Activated CD4-positive, alpha-beta T cell treated with anti-CD3 and anti-CD28 coated beads for 1 hour (primary cell): ENCODE measurements around the gene APH1B.
"Not testable (repeated sequence)": the region's sequence is repeated elsewhere in the genome, so short reads cannot be mapped to it uniquely, and the experiment has no call there.

Source experiments
- DNase-seq: peaks from one replicate; pipeline ENCODE4 v3.0.0-alpha.2; 2020

The APH1B gene

DNA sequence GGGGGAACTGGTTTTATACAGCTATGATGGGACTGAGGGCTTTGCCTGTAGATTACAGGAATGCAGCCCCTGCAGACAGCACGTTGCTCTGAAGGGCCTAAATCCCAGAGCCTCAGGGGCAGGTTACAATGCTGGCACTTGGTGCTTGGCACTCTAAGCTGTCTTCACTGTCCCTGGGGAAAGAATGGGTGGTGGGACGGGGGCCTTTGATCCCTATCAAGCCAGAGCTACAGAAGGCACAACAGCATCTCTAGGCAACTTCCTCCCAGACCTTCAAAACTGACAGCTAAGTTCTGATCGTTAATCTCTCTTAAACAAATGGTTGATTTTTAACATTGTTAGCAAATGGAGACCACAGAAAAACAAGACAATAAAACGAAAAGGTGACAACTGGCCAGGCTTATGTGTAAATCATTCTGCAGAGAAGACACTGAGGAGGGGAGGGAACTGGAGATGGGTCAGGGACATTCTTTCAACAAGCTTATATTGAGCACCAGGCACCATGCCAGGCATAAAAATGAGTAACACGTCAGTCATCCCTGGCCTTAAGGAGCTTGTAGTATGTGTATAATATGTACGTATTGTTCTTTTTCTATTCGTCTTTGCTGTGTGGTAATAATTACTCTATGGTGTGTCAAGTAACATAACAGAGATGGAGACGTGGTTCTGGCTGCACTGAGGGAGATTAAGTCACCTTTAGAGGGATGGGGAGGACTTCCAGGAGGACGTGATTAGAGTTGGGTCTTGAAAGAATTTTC, 55.1 kb downstream of the APH1B start:
- DNase-seq = no peak

- DNase-seq = no peak
Observed at GRCh38 chr15:63334821-63335220, 57.4 kb downstream of the APH1B start.

- DNase-seq = no peak
Observed at GRCh38 chr15:63335543-63336240, 58.3 kb downstream of the APH1B start.

- no peak for DNase-seq
Observed at GRCh38 chr15:63337046-63337445, 59.6 kb downstream of the APH1B start.

- DNase-seq = no peak
Observed at GRCh38 chr15:63338170-63338569, 60.8 kb downstream of the APH1B start.

- no peak for DNase-seq
Observed at GRCh38 chr15:63339006-63339766, 61.8 kb downstream of the APH1B start.

DNA sequence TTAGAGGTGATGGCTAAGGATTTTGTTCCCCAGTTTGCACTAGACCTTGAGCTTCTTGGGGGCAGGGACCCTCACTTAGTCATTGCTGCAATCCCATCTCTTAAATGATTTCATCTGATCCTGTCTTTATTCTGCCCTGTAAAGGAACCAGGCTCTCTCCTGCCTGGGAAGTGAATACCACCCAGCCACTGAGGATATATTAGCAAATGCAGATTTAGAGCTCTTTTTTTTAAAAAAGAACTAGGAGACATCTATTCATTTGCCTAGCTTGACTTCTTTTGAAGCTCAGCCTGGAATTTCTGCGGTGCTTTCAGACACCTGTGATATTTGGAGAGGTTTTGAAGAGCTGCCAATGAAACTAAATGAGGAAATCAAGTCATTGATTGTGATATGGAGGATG, 62.4 kb downstream of the APH1B start:
- no peak for DNase-seq

DNA sequence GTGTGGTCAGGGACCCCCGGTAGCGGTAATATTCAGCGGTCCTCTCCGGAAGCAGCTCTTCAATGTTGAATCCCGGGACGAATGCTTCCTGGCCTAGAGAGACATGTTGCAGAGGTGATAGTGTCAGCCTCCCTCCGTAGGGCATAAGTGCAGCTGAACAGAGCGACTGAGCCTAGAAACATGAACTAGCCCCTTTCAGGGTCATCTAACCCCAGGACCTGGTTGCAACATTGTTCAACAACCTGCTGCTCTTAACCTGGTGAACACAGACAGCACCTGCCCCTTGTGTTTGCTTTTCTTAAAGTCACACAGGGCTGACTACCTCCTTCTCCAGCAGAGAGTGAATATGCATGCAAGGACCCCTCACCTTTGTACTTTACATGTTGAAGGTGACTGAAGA, 62.9 kb downstream of the APH1B start:
- DNase-seq = no peak

GRCh38 chr15:63340878-63341277, 63.5 kb downstream of the APH1B start:
- DNase-seq = no peak

GRCh38 chr15:63341898-63342297, 64.5 kb downstream of the APH1B start:
- DNase-seq = no peak

- not testable (repeated sequence) for DNase-seq
Observed at GRCh38 chr15:63342996-63343562, 65.7 kb downstream of the APH1B start.

- no peak for DNase-seq
Observed at GRCh38 chr15:63344731-63345390, 67.5 kb downstream of the APH1B start.

- DNase-seq = no peak
Observed at GRCh38 chr15:63345391-63345752, 68.0 kb downstream of the APH1B start.

- DNase-seq = no peak
Observed at GRCh38 chr15:63347074-63347857, 69.9 kb downstream of the APH1B start.

DNA sequence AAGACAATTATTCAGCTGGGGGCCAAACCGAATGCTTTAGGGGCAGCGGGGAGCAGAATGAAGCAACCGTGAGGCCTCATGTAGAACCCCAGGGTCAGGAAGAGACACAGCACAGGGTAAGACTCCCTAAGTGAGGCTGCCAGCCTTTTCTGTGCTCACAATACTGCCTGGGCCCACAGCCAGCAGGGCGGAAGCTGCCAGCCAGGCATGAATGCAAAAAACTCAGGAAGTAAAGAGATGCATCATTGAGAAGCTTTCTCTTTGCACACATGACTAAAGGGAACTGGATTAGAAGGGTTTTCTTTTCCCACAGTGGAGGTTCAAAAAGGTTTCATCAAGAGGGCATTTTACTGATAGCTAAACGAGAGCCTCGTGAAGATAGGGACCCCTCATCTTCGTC, 71.0 kb downstream of the APH1B start:
- no peak for DNase-seq

GRCh38 chr15:63349156-63349555, 71.8 kb downstream of the APH1B start:
- no peak for DNase-seq

DNA sequence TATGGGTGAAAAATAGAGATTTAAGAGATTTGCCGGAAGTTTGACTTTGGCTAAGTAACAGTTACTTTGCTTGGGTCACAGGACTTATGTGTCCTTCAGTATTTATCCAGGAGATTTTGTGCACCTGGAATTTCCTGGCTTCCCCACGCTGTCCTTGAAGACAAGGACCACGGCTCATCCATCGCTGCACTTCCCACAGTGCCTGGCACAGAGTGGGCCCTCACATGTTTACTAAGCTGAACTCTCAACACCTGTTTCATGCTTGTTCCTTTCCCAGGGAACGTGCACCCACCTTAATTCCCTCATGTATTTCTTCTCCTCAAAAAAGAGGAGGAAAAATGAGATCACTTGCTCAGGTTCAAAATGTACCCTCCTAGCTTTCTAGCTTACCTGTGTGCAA, 72.2 kb downstream of the APH1B start:
- DNase-seq = no peak

- no peak for DNase-seq
Observed at GRCh38 chr15:63350178-63350621, 72.8 kb downstream of the APH1B start.

GRCh38 chr15:63351170-63351569, 73.8 kb downstream of the APH1B start:
- no peak for DNase-seq

DNA sequence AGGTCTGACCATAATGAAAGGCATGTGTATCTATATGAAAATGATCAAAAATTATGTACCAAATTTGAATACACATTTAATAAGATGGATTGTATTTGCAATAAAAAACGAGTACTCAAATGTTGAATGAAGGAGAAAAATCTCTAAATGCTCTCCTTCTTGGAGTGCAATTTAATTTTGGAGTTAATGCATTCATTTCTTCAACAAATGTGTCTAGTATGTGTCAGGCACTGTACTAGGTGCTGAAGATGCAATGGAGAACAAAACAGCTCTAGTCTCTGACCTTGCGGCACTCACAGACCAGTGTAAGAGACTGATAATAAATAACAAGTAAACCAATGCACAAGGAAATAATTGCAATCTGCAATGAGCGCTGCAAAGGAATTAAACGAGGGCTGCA, 75.4 kb downstream of the APH1B start:
- DNase-seq = no peak

DNA sequence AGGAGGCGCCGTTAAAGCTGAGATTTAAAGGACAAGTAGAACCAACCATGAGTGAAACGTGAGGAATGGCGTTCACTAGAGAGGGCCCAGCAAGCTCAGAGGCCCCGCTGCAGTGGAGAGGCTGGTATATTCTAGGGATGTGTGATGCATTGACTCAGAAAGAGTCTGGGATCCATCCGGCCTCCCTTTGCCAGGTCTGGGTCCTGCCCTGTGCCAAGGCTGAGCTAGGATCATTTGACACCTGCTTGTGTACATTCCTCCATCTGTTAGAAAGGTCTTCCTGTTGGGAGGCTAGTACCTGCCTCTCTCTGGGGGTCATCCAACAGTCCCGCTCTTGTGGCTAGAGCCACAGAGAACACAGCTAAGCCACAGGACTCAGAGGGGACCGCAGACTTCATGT, 75.9 kb downstream of the APH1B start:
- no peak for DNase-seq

- DNase-seq = no peak
Observed at GRCh38 chr15:63353887-63354286, 76.5 kb downstream of the APH1B start.
